OCI-LY7 (cell line): ENCODE results near the gene GALNT17. TPM values are rescaled to one million over a fixed set of nuclear protein-coding genes. Genes with fewer than 3 reads are reported as not detected.

Experiments
- BruUV-seq: library from RNA; stranded (reverse); fragments of 400-500 nt; replicated peaks from 2 replicates; lab custom pipeline; 2021; lab: Mats Ljungman, UMichigan
- CTCF ChIA-PET: fragments of 300-600 bp; sonication (Branson Sonifier 250); formaldehyde crosslinking; loops from one replicate; lab custom pipeline; 2022; ENCODE audit warnings: antibody characterized with exemption; ENCODE audit not compliant: unreplicated experiment; lab: Charles Lee
- POLR2A ChIA-PET: fragments of 300-600 bp; sonication (Branson Sonifier 250); formaldehyde crosslinking; loops from one replicate; lab custom pipeline; 2022; ENCODE audit warnings: antibody characterized with exemption; lab: Charles Lee
- DNase-seq: peaks from one replicate; pipeline ENCODE4 v3.0.0-alpha.2; 2015; ENCODE audit warnings: low spot score
- H2AFZ ChIP-seq: fragments of 200-600 bp; sonication (generic), shearing (Covaris generic); 2 replicates; pipeline ENCODE4 v1.6.1; 2014; ENCODE audit warnings: mild to moderate bottlenecking, antibody characterized with exemption, low read length, moderate library complexity
- H3K27ac ChIP-seq: fragments of 200-600 bp; sonication (generic); 2 replicates; pipeline ENCODE4 v1.5.1; 2014; ENCODE audit warnings: mixed run types, low read depth, mild to moderate bottlenecking, moderate library complexity, low read length, inconsistent platforms; ENCODE audit not compliant: poor library complexity, severe bottlenecking
- H3K36me3 ChIP-seq: fragments of 200-600 bp; sonication (generic); 2 replicates; pipeline ENCODE4 v1.6.1; 2014; ENCODE audit warnings: mild to moderate bottlenecking, antibody characterized with exemption, low read length, moderate library complexity, mixed read lengths; ENCODE audit not compliant: insufficient read depth
- H3K4me1 ChIP-seq: fragments of 200-600 bp; sonication (generic); 2 replicates; pipeline ENCODE4 v1.5.1; 2014; ENCODE audit warnings: mild to moderate bottlenecking, low read length; ENCODE audit not compliant: insufficient read depth, poor library complexity, severe bottlenecking
- H3K4me2 ChIP-seq: fragments of 200-600 bp; sonication (generic); 2 replicates; pipeline ENCODE4 v1.6.1; 2014; ENCODE audit warnings: mild to moderate bottlenecking, low read length
- H3K4me3 ChIP-seq: fragments of 200-600 bp; sonication (generic); 2 replicates; pipeline ENCODE4 v1.5.1; 2014; ENCODE audit warnings: mild to moderate bottlenecking, low read depth, low read length; ENCODE audit not compliant: poor library complexity, severe bottlenecking
- H3K79me2 ChIP-seq: fragments of 200-600 bp; sonication (generic); 2 replicates; pipeline ENCODE4 v1.6.1; 2016; ENCODE audit warnings: low read depth, mild to moderate bottlenecking, low read length, moderate library complexity, mixed read lengths; ENCODE audit not compliant: insufficient read depth
- H3K9me2 ChIP-seq: fragments of 200-600 bp; sonication (generic); 2 replicates; pipeline ENCODE4 v1.6.1; 2016; ENCODE audit warnings: mild to moderate bottlenecking, low read length, mixed read lengths; ENCODE audit not compliant: insufficient read depth
- H3K9me3 ChIP-seq: fragments of 200-600 bp; sonication (generic); 2 replicates; pipeline ENCODE4 v1.6.1; 2014; ENCODE audit warnings: mild to moderate bottlenecking, mixed run types, low read length, mixed read lengths
- H4K20me1 ChIP-seq: fragments of 200-600 bp; sonication (generic); 2 replicates; pipeline ENCODE4 v1.6.1; 2014; ENCODE audit warnings: mild to moderate bottlenecking, antibody characterized with exemption, low read length, moderate library complexity, mixed read lengths; ENCODE audit not compliant: insufficient read depth
- EZH2phosphoT487 ChIP-seq: fragments of 200-600 bp; sonication (generic); IDR thresholded peaks from 2 replicates; pipeline ENCODE4 v1.6.1; 2018; ENCODE audit warnings: low read depth, borderline replicate concordance, mild to moderate bottlenecking, mixed run types, antibody characterized with exemption, low read length, moderate library complexity, mixed read lengths
- intact Hi-C: fragments of 100-400 bp; cut with micrococcal nuclease; formaldehyde crosslinking; loops from one replicate; pipeline ENCODE4 v1.10.0; 2022; ENCODE audit not compliant: unreplicated experiment
- total RNA-seq, 2 experiments: library from RNA; depleted of rRNA in 1 of 2; stranded (reverse); fragments of >200 nt in 1 of 2; shearing (Covaris generic) in 1 of 2; gene quantifications; 2 replicates each; pipeline ENCODE4 v1.2.3, GENCODE V29; 2014 to 2022
- TF ChIP-seq, protein P1 (sequence below): fragments of 200-600 bp; sonication (generic); conservative IDR thresholded peaks from 2 replicates; pipeline ENCODE4 v1.5.1; 2014; ENCODE audit warnings: mild to moderate bottlenecking, antibody characterized with exemption, low read length, moderate library complexity, mixed read lengths

Gene GALNT17
- total RNA-seq, 2 experiments from 2014 or later: not detected

DNA sequence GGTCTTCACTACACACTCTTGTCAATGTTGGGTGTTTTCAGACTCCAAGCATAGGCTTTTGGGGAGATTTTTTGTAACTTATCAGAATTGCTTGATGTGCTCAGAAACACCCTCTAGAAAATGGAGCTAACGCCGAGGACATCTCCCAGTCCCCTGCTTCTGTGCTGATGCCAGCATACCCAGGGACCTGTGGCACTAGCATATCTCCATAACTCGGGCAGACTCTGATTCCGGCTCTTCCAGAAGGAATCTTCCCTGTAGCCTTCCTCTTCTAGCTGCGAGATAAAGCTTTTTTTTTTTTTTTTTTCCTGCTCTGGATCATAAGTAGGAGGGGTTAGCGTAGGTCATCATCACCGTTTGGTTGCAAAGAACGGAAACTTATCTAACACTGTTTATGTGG lies 434.4 kb downstream of the GALNT17 start:
- Histone ChIP-seq H3K79me2 (no peaks in the 10 kb centered on the region), H3K4me2 (no peak overlapping the region), H3K4me1 (no peaks in the 10 kb centered on the region), H3K27ac (no peak overlapping the region), H3K9me3 (no peaks in the 10 kb centered on the region), H2AFZ (no peak overlapping the region), H3K36me3 (no peaks in the 10 kb centered on the region), H4K20me1 (no peaks in the 10 kb centered on the region), H3K4me3 (no peak overlapping the region), H3K9me2 (no peaks in the 10 kb centered on the region)
- ChIA-PET CTCF (no interaction called here), POLR2A (interaction anchor here (0.7 kb wide), 1 partner anchor 21 kb away, joined by 5 read pairs; no protein-coding TSS in a partner anchor)
- DNase-seq: no peak
- intact Hi-C loops: no loop called here
- no TSS peak for BruUV-seq
- TF ChIP-seq EZH2phosphoT487: no peak
- TF ChIP-seq, protein P1, sequence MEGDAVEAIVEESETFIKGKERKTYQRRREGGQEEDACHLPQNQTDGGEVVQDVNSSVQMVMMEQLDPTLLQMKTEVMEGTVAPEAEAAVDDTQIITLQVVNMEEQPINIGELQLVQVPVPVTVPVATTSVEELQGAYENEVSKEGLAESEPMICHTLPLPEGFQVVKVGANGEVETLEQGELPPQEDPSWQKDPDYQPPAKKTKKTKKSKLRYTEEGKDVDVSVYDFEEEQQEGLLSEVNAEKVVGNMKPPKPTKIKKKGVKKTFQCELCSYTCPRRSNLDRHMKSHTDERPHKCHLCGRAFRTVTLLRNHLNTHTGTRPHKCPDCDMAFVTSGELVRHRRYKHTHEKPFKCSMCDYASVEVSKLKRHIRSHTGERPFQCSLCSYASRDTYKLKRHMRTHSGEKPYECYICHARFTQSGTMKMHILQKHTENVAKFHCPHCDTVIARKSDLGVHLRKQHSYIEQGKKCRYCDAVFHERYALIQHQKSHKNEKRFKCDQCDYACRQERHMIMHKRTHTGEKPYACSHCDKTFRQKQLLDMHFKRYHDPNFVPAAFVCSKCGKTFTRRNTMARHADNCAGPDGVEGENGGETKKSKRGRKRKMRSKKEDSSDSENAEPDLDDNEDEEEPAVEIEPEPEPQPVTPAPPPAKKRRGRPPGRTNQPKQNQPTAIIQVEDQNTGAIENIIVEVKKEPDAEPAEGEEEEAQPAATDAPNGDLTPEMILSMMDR: no peak

GRCh38 chr7:71566991-71567390 lies 435.0 kb downstream of the GALNT17 start:
- H3K36me3 ChIP-seq: no peaks in the 10 kb centered on the region
- no peaks in the 10 kb centered on the region for H3K4me1 ChIP-seq
- H3K4me2 ChIP-seq: no peak overlapping the region
- H3K79me2 ChIP-seq: no peaks in the 10 kb centered on the region
- no TSS peak for BruUV-seq
- intact Hi-C loops: no loop called here
- ChIA-PET POLR2A (interaction anchor here (0.6 kb wide), 1 partner anchor 411 kb away, joined by 4 read pairs; no protein-coding TSS in a partner anchor), CTCF (no interaction called here)
- no peak overlapping the region for H3K4me3 ChIP-seq
- H3K27ac ChIP-seq: no peak overlapping the region
- H3K9me3 ChIP-seq: no peaks in the 10 kb centered on the region
- no peaks in the 10 kb centered on the region for H3K9me2 ChIP-seq
- H2AFZ ChIP-seq: no peak overlapping the region
- no peaks in the 10 kb centered on the region for H4K20me1 ChIP-seq
- no peak for DNase-seq
- no peak for TF ChIP-seq EZH2phosphoT487
- TF ChIP-seq, protein P1: no peak

DNA sequence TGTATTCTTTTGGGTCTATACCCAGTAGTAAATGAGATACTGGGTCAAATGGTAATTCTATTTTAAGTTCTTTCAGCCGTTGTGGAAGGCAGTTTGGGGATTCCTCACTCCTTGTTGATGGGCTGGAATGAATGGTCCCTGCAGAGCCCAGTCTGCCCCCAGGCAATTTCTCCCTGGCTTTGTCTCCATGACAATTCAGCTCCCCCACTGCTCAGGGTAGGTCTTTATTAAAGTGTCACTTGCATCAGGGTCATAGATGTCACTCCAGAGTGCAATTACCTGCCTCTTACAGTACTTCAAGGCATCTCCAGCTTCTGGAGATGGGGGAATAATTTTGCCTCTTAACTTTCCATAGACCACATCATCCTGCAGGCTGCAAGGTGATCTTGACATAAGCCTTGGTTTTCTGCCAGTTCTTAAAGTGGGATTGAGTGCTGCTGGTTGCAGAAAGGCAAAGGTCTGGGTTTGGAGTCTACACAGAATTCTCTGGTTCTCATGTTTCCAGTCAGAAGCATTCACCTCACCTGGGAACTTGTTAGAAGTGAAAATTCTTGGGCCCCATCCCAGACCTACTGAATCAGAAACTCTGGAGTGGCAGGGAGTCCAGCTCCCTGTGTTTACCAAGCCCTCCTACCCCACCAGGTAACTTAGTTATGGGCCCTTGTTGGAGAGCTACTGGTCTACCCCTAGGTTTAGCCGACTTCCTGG lies 442.4 kb downstream of the GALNT17 start:
- CTCF ChIA-PET: no interaction called here
- TF ChIP-seq EZH2phosphoT487: no peak
- TF ChIP-seq, protein P1: no peak
- no peaks in the 10 kb centered on the region for H3K9me2 ChIP-seq
- no peaks in the 10 kb centered on the region for H4K20me1 ChIP-seq
- H3K4me2 ChIP-seq: no peak overlapping the region
- H3K79me2 ChIP-seq: no peaks in the 10 kb centered on the region
- DNase-seq: no peak
- no peaks in the 10 kb centered on the region for H3K4me1 ChIP-seq
- no peaks in the 10 kb centered on the region for H3K9me3 ChIP-seq
- no peak overlapping the region for H3K27ac ChIP-seq
- no peak overlapping the region for H3K4me3 ChIP-seq
- no TSS peak for BruUV-seq
- POLR2A ChIA-PET: no interaction called here
- no peaks in the 10 kb centered on the region for H3K36me3 ChIP-seq
- no peak overlapping the region for H2AFZ ChIP-seq
- intact Hi-C loops: no loop called here
